KOPT-K1 (cell line): Measurements from ENCODE around the gene AGER.

ENCODE experiments used
- H3K27ac ChIP-seq: fragments of 200-600 bp; sonication (generic); 2 replicates; pipeline ENCODE4 v1.5.1; 2016; ENCODE audit warnings: antibody characterized with exemption, mild to moderate bottlenecking, low read depth, low read length; ENCODE audit not compliant: poor library complexity, severe bottlenecking
- H3K36me3 ChIP-seq: fragments of 200-600 bp; sonication (generic); 2 replicates; pipeline ENCODE4 v1.5.1; 2017; ENCODE audit warnings: antibody characterized with exemption, mild to moderate bottlenecking, low read length, moderate library complexity; ENCODE audit not compliant: insufficient read depth
- H3K9me3 ChIP-seq: fragments of 200-600 bp; sonication (generic); 2 replicates; pipeline ENCODE4 v1.5.1; 2017; ENCODE audit warnings: antibody characterized with exemption, low read length, mild to moderate bottlenecking; ENCODE audit not compliant: insufficient read depth, poor library complexity, severe bottlenecking

AGER gene

GRCh38 chr6:32137454-32137853 is 46.6 kb downstream of the AGER start:
- Histone ChIP-seq H3K36me3 (no peaks in the 10 kb centered on the region), H3K9me3 (no peaks in the 10 kb centered on the region), H3K27ac (no peak overlapping the region)

DNA sequence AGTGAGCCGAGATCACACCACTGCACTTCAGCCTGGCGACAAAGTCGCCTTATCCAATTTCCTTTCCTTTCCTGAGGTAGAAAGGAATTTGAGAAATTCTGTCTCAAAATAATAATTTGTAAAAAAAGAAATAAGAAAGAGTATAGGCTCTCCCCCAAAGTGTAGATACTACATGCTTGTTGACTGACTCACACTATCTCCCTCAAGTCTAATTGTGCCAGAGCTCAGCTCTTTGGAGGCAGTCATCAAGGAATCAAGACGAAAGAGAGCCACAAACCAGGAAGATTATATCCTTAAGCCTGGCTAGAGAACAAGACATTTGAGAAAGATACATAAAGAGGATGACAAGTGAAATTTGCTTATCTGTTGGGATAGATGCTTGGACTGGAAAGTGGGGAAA is 50.3 kb downstream of the AGER start:
- Histone ChIP-seq H3K27ac (no peak overlapping the region), H3K9me3 (no peaks in the 10 kb centered on the region), H3K36me3 (no peaks in the 10 kb centered on the region)

- H3K27ac ChIP-seq = no peak overlapping the region
- no peaks in the 10 kb centered on the region for H3K9me3 ChIP-seq
- H3K36me3 ChIP-seq = no peaks in the 10 kb centered on the region
Measured at GRCh38 chr6:32132110-32132509, 51.9 kb downstream of the AGER start.

- Histone ChIP-seq H3K9me3 (no peaks in the 10 kb centered on the region), H3K27ac (no peak overlapping the region), H3K36me3 (peaks cover 6% of the 10 kb centered on the region; the same call in 1 of the 2 replicates)
Measured at GRCh38 chr6:32131439-32131948, 52.6 kb downstream of the AGER start.
